ENCODE results near the gene OSBPL3.

DNA sequence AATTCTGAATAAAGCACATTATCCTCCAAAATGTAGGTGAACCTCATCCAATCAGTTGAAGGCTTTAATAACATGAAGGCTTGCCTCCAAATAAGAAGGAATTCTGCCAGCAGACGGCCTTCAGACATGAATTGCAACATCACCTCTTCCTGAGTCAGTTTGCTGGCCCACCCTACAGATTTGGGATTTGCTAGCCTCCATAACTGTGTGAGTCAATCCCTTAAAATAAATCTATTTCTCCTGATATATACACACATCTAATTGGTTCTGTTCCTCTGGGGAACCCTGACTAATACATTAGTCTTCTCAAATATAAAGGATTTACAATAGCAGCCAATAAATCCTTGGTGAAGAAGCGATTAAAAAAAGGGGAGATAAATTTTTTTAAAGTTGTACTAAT lies 34.8 kb upstream of the OSBPL3 start:
- TF ChIP-seq, protein P1, sequence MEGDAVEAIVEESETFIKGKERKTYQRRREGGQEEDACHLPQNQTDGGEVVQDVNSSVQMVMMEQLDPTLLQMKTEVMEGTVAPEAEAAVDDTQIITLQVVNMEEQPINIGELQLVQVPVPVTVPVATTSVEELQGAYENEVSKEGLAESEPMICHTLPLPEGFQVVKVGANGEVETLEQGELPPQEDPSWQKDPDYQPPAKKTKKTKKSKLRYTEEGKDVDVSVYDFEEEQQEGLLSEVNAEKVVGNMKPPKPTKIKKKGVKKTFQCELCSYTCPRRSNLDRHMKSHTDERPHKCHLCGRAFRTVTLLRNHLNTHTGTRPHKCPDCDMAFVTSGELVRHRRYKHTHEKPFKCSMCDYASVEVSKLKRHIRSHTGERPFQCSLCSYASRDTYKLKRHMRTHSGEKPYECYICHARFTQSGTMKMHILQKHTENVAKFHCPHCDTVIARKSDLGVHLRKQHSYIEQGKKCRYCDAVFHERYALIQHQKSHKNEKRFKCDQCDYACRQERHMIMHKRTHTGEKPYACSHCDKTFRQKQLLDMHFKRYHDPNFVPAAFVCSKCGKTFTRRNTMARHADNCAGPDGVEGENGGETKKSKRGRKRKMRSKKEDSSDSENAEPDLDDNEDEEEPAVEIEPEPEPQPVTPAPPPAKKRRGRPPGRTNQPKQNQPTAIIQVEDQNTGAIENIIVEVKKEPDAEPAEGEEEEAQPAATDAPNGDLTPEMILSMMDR (IDR thresholded peaks at IDR 0.05; ENCODE audit: poor library complexity, severe bottlenecking): no peak
- TF ChIP-seq EZH2 (IDR thresholded peaks at IDR 0.05; ENCODE audit: borderline replicate concordance, insufficient read depth, low read length, poor library complexity, severe bottlenecking): no peak
- TF ChIP-seq SMC3 (conservative IDR thresholded peaks at IDR 0.05; ENCODE audit: poor library complexity): no peak
- TF ChIP-seq POLR2AphosphoS5 (IDR thresholded peaks at IDR 0.05): no peak

Data from neural cell (in vitro differentiated cells).